Kidney epithelial cell (primary cell): ENCODE measurements around the gene SEC14L2. TPM values are rescaled to one million over a fixed set of nuclear protein-coding genes. Genes with fewer than 3 reads are reported as not detected.

Source experiments
- DNase-seq: peaks from one replicate; pipeline ENCODE4 v3.0.0-alpha.2; 2010; ENCODE audit warnings: low read depth
- H3K27me3 ChIP-seq: 2 replicates; pipeline ENCODE4 v1.6.0; 2011; ENCODE audit warnings: low read length; ENCODE audit not compliant: control insufficient read depth, insufficient read depth
- H3K36me3 ChIP-seq: 2 replicates; pipeline ENCODE4 v1.5.1; 2011; ENCODE audit warnings: low read length; ENCODE audit not compliant: control insufficient read depth, insufficient read depth
- H3K4me3 ChIP-seq: 2 replicates; pipeline ENCODE4 v1.5.1; 2011; ENCODE audit warnings: low read depth, mild to moderate bottlenecking, control low read depth, low read length
- CTCF ChIP-seq: IDR thresholded peaks from 2 replicates; pipeline ENCODE4 v1.5.1; 2011; ENCODE audit warnings: mild to moderate bottlenecking, moderate library complexity, low read length, control low read depth, inconsistent platforms; ENCODE audit not compliant: insufficient read depth, poor library complexity, severe bottlenecking
- total RNA-seq: library from RNA; depleted of rRNA; stranded (reverse); fragments of >200 nt; gene quantifications from 2 replicates; pipeline ENCODE4 v1.2.3, GENCODE V29; 2015

The SEC14L2 gene
- total RNA-seq, 1 donor from 2014 or later = 31.7 TPM

DNA sequence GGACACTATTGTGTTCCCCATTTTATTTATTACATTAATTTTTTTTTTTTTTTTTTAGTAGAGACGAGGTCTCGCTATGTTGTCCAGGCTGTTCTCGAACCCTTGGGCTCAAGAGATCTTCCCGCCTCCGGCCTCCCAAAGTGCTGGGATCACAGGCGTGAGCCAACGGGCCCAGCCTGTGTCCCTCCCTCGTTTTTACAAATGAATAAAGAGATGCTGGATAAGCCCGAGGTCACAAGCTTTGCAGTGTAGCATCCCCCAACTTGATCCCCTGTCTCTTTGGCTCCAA lies 28.5 kb downstream of the SEC14L2 start:
- H3K36me3 ChIP-seq = peaks cover 2% of the 10 kb centered on the region
- H3K27me3 ChIP-seq = no peaks in the 10 kb centered on the region
- no peak for DNase-seq
- H3K4me3 ChIP-seq = peak overlapping the region; percentile 60
- TF ChIP-seq CTCF = no peak

DNA sequence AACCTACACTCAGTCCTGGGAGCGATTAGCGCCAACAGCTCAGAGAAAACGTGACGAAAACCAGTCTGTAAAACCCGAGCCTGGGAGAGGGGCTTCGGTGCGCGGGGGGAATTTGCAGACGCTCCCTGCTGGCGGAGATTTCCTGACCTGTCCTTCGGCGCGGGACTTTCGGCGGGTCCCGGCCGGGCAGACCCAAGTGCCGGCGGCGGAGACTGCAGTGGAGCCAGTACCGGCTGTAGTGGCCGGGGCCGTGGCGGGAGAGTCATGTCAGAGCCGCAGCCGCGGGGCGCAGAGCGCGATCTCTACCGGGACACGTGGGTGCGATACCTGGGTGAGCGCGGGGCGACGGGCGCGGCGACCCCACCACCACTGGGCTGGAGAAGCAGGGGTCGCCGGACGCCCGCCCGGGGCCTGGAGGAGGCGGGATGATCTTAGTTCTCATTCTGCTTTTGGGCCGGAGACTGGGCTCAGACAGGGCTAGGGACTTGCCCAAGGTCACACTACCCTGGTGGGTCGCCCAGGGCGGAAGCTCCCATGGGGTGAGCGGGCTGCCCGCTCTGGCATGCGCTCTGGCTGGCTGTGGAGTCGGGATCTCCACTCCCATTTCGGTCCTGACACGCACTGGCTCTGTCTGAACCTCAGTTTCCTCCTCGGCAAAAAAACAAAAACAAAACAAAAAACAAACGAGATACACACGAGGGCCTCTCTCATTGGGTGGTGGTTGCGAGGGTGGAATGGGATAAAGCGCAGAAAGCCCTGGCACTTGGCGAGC lies 29.0 kb downstream of the SEC14L2 start, which contains the start of gene MTFP1:
Gene MTFP1, plus strand, starts transcription at position 153 of the 772 bp plus-strand sequence. Its CDS starts 112 bp downstream, at position 265.
- Histone ChIP-seq H3K4me3 (peak within 1 kb of the TSS; percentile 60), H3K27me3 (no peaks in the 10 kb centered on the region), H3K36me3 (peaks cover 2% of the 10 kb centered on the region)
- no peak for DNase-seq
- TF ChIP-seq CTCF = no peak

GRCh38 chr22:30426388-30427353 lies 29.9 kb downstream of the SEC14L2 start:
- peak; percentile 81 for TF ChIP-seq CTCF
- Histone ChIP-seq H3K36me3 (peaks cover 2% of the 10 kb centered on the region), H3K4me3 (peak overlapping the region; percentile 60), H3K27me3 (no peaks in the 10 kb centered on the region)
- DNase-seq = peak; percentile 53

- no peak for DNase-seq
- Histone ChIP-seq H3K36me3 (no peaks in the 10 kb centered on the region), H3K4me3 (no peak overlapping the region), H3K27me3 (no peaks in the 10 kb centered on the region)
- no peak for TF ChIP-seq CTCF
Observed at GRCh38 chr22:30427871-30428270, 31.1 kb downstream of the SEC14L2 start.

- no peak for TF ChIP-seq CTCF
- H3K4me3 ChIP-seq = no peak overlapping the region
- no peak for DNase-seq
Observed at GRCh38 chr22:30429887-30430286, 33.1 kb downstream of the SEC14L2 start.

More at GRCh38 chr22:30429887-30430286, 33.1 kb downstream of the SEC14L2 start:
- Histone ChIP-seq H3K36me3 (no peaks in the 10 kb centered on the region), H3K27me3 (no peaks in the 10 kb centered on the region)
